SK-N-MC (cell line): ENCODE data around the gene UNC79.

Experiments
- DNase-seq: peaks from one replicate; pipeline ENCODE4 v3.0.0-alpha.2; 2011; ENCODE audit warnings: low read depth, low spot score
- H3K27ac ChIP-seq: fragments of 200-600 bp; sonication (generic); 2 replicates; pipeline ENCODE4 v1.5.1; 2016; ENCODE audit warnings: mixed run types
- H3K36me3 ChIP-seq: fragments of 200-600 bp; sonication (generic); 2 replicates; pipeline ENCODE4 v1.6.1; 2017; ENCODE audit warnings: antibody characterized with exemption, low read length, mixed read lengths; ENCODE audit not compliant: insufficient read depth
- H3K4me3 ChIP-seq: fragments of 200-600 bp; sonication (generic); 2 replicates; pipeline ENCODE4 v1.5.1; 2016
- H3K9ac ChIP-seq: fragments of 200-600 bp; sonication (generic); 2 replicates; pipeline ENCODE4 v1.8.0; 2017; ENCODE audit warnings: mixed run types, mixed read lengths; ENCODE audit not compliant: insufficient read length
- H3K9me3 ChIP-seq: fragments of 200-600 bp; sonication (generic); 2 replicates; pipeline ENCODE4 v1.6.1; 2017; ENCODE audit warnings: low read depth, mild to moderate bottlenecking, antibody characterized with exemption, low read length, moderate library complexity, mixed read lengths
- EZH2 ChIP-seq: fragments of 200-600 bp; sonication (generic); IDR thresholded peaks from one replicate; pipeline ENCODE4 v1.6.1; 2017; ENCODE audit warnings: antibody characterized with exemption
- FOXP2 ChIP-seq: optimal IDR thresholded peaks from 2 replicates; pipeline ENCODE3; 2011; ENCODE audit warnings: mild to moderate bottlenecking, moderate library complexity; ENCODE audit not compliant: insufficient read depth; ENCODE audit errors: extremely low read length, control extremely low read depth
- POLR2AphosphoS5 ChIP-seq: IDR thresholded peaks from 2 replicates; pipeline ENCODE4 v1.6.1; 2012; ENCODE audit warnings: mild to moderate bottlenecking, low read depth, low read length, borderline replicate concordance

UNC79 gene

DNA sequence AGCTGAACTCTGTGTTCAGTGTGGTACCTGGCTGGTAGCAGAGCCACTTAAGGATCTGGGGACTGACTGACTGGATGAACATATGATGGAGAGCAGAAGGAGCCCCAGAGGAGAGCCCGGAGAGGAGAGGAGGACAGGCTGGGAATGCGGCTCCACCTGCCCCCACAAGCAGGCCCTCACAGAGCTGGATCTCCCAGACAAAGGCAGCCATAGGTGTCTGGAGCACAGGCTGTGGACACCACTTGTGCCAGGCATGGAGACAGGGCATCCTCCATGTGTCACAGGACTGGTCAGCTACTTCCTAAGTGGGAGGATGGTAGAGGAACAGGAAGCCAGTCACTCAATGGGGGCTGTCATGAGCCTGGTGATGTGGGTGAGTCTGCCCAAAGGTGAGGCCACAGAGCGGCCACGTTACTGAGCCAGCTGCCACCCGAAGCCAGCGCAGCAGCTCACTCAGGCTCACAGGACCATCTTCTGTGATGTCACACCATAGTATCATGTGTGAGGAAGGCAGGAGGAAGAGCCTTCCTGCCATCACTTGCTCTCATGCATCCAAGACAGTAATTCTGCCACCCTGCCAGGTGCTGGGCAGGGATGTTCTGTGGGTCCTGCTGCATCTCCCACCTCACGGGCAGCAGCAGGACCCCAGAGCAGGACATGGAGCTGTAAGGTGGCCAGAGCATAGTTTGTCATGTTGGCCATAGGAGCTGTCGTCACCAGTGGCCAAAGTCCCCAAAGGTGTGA is 285.4 kb downstream of the UNC79 start:
- no peak overlapping the region for H3K27ac ChIP-seq
- TF ChIP-seq FOXP2 (no peak), EZH2 (no peak), POLR2AphosphoS5 (no peak)
- no peaks in the 10 kb centered on the region for H3K36me3 ChIP-seq
- H3K9me3 ChIP-seq = no peaks in the 10 kb centered on the region
- no peak overlapping the region for H3K4me3 ChIP-seq
- H3K9ac ChIP-seq = no peak overlapping the region
- DNase-seq = no peak

GRCh38 chr14:93716746-93717667 is 286.3 kb downstream of the UNC79 start:
- no peak overlapping the region for H3K4me3 ChIP-seq
- H3K9ac ChIP-seq = no peak overlapping the region
- H3K27ac ChIP-seq = no peak overlapping the region
- H3K9me3 ChIP-seq = no peaks in the 10 kb centered on the region
- no peak for DNase-seq
- TF ChIP-seq EZH2 (no peak), FOXP2 (no peak), POLR2AphosphoS5 (no peak)
- no peaks in the 10 kb centered on the region for H3K36me3 ChIP-seq

DNA sequence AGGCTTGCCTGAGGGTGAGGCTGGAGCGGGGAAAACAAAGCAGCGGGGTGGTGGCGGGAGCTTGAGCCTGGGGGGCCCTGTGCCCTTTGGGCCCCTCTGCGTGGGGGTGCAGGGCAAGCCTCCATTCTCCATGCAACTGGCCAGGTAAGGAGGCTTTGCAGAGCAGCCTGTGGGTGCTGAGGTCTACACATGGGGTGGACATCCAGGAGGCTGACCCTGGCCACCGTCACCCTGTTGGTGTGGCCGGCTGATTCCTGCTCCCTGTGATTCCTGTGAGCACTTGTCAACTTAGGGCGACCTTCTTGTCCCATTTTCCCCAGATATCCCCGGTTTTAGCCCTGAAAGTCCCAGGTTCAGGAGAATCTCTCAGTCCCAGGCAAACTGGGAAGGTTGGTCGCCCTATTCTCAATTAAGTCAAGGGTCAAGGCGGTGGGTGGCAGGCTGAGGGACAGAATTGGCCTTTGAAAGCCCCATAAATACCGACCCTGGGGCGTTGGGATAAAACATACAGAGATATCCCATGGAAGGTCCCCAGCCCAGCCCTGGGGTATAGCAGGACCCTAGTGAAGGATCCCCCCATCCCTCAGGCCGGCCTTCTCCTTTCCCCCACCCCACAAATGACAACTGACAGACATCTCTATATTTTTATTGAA is 287.1 kb downstream of the UNC79 start:
- Histone ChIP-seq H3K36me3 (no peaks in the 10 kb centered on the region), H3K4me3 (no peak overlapping the region), H3K9ac (no peak overlapping the region), H3K27ac (no peak overlapping the region), H3K9me3 (no peaks in the 10 kb centered on the region)
- DNase-seq = no peak
- TF ChIP-seq FOXP2 (no peak), POLR2AphosphoS5 (no peak), EZH2 (no peak)

GRCh38 chr14:93719256-93719655 is 288.5 kb downstream of the UNC79 start:
- H3K9ac ChIP-seq = no peak overlapping the region

GRCh38 chr14:93720076-93720815 is 289.5 kb downstream of the UNC79 start:
- TF ChIP-seq FOXP2 = no peak
- no peak for TF ChIP-seq POLR2AphosphoS5
- TF ChIP-seq EZH2 = no peak
- H3K9me3 ChIP-seq = no peaks in the 10 kb centered on the region
- no peak overlapping the region for H3K4me3 ChIP-seq
- no peak overlapping the region for H3K9ac ChIP-seq
- DNase-seq = no peak
- no peaks in the 10 kb centered on the region for H3K36me3 ChIP-seq
- no peak overlapping the region for H3K27ac ChIP-seq

More at GRCh38 chr14:93719256-93719655, 288.5 kb downstream of the UNC79 start:
- TF ChIP-seq POLR2AphosphoS5 (no peak), FOXP2 (no peak), EZH2 (no peak)
- Histone ChIP-seq H3K9me3 (no peaks in the 10 kb centered on the region), H3K27ac (no peak overlapping the region), H3K4me3 (no peak overlapping the region), H3K36me3 (no peaks in the 10 kb centered on the region)
- no peak for DNase-seq

DNA sequence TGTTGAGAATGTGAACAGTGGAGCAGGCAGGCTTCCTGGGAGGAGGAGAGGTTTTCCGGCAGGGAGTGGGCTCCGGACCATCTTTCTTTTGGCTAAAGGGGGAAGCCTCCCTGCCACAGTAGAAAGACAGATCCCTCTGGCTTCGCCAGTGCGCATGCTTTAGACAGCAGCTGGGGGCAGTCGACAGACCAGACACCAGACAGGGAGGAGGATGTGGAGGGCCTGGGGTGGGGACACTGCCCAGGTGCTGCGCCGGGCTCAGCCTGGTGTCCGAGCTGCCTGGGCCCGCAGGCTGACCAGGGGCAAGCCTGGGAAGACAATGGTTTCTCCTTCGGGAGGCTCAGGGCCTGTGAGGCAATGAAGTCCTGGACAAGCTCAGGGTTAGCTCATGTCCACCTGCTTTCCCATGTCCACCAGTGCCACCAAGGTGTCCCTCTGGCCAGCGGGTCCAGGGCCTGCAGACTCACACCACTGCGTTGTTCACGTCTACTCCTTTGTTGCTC is 290.3 kb downstream of the UNC79 start:
- Histone ChIP-seq H3K9ac (no peak overlapping the region), H3K27ac (no peak overlapping the region), H3K4me3 (no peak overlapping the region), H3K9me3 (no peaks in the 10 kb centered on the region), H3K36me3 (no peaks in the 10 kb centered on the region)
- no peak for TF ChIP-seq FOXP2
- TF ChIP-seq EZH2 = no peak
- no peak for TF ChIP-seq POLR2AphosphoS5
- DNase-seq = no peak

DNA sequence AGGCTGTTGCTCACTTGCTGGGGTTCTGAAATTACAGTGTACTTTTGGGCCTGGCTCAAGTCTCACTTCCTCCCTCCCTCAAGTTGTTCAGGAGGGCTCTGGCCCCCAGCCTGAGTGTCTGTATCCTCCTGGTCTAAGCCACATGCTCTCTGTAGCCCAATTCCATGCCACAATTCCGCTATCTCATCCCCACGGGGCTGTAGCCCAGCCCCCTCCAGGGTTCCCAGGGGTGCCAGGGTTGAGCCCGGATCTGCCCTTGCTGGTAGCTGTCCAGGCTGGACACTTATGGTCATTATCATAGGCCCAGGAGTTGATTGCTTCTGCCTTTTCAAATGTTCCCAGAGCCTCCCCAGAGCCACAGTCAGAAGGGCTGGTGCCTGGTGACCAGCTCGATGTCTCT is 292.3 kb downstream of the UNC79 start:
- Histone ChIP-seq H3K9ac (no peak overlapping the region), H3K27ac (no peak overlapping the region), H3K36me3 (no peaks in the 10 kb centered on the region), H3K9me3 (no peaks in the 10 kb centered on the region), H3K4me3 (no peak overlapping the region)
- TF ChIP-seq POLR2AphosphoS5 = no peak
- no peak for TF ChIP-seq EZH2
- no peak for TF ChIP-seq FOXP2
- no peak for DNase-seq
